HG03571 (cell line): ENCODE measurements around the gene KLHL29.

Experiments
- ATAC-seq: cut with Tn5 transposase; IDR thresholded peaks from one replicate; pipeline ENCODE4 v1.9.1; 2021; ENCODE audit not compliant: unreplicated experiment

KLHL29 gene

GRCh38 chr2:23601301-23601965, 216.5 kb downstream of the KLHL29 start:
- no peak for ATAC-seq

GRCh38 chr2:23602116-23602515, 217.1 kb downstream of the KLHL29 start:
- no peak for ATAC-seq

GRCh38 chr2:23603156-23603555, 218.2 kb downstream of the KLHL29 start:
- no peak for ATAC-seq

GRCh38 chr2:23603581-23603980, 218.6 kb downstream of the KLHL29 start:
- no peak for ATAC-seq

- ATAC-seq: no peak
Measured at GRCh38 chr2:23604731-23605130, 219.8 kb downstream of the KLHL29 start.

- ATAC-seq: no peak
Measured at GRCh38 chr2:23605236-23605635, 220.3 kb downstream of the KLHL29 start.

- no peak for ATAC-seq
Measured at GRCh38 chr2:23606196-23606595, 221.2 kb downstream of the KLHL29 start.

- ATAC-seq: no peak
Measured at GRCh38 chr2:23606968-23607367, 222.0 kb downstream of the KLHL29 start.

- ATAC-seq: no peak
Measured at GRCh38 chr2:23607925-23608324, 222.9 kb downstream of the KLHL29 start.

- ATAC-seq: no peak
Measured at GRCh38 chr2:23609254-23609653, 224.3 kb downstream of the KLHL29 start.

GRCh38 chr2:23611839-23612238, 226.9 kb downstream of the KLHL29 start:
- ATAC-seq: no peak

GRCh38 chr2:23614701-23615100, 229.7 kb downstream of the KLHL29 start:
- ATAC-seq: no peak

- no peak for ATAC-seq
Measured at GRCh38 chr2:23615216-23616020, 230.4 kb downstream of the KLHL29 start.

- ATAC-seq: no peak
Measured at GRCh38 chr2:23616630-23617029, 231.7 kb downstream of the KLHL29 start.

- ATAC-seq: no peak
Measured at GRCh38 chr2:23617167-23617810, 232.3 kb downstream of the KLHL29 start.

- no peak for ATAC-seq
Measured at GRCh38 chr2:23617811-23618215, 232.8 kb downstream of the KLHL29 start.

- ATAC-seq: no peak
Measured at GRCh38 chr2:23618265-23618664, 233.3 kb downstream of the KLHL29 start.

- no peak for ATAC-seq
Measured at GRCh38 chr2:23618794-23619530, 234.0 kb downstream of the KLHL29 start.

- no peak for ATAC-seq
Measured at GRCh38 chr2:23619941-23620340, 235.0 kb downstream of the KLHL29 start.

GRCh38 chr2:23620841-23621341, 235.9 kb downstream of the KLHL29 start:
- ATAC-seq: no peak

GRCh38 chr2:23621616-23622015, 236.6 kb downstream of the KLHL29 start:
- no peak for ATAC-seq
